DND-41 (cell line): Measurements from ENCODE around the gene OLFML1.

Experiments used
- EZH2 ChIP-seq: IDR thresholded peaks from 3 replicates; pipeline ENCODE4 v1.6.1; 2012; ENCODE audit warnings: borderline replicate concordance, low read depth, mild to moderate bottlenecking, moderate library complexity, low read length, inconsistent platforms; ENCODE audit not compliant: severe bottlenecking
- TF ChIP-seq, protein P1 (sequence below): IDR thresholded peaks from 2 replicates; pipeline ENCODE4 v1.5.1; 2012; ENCODE audit warnings: borderline replicate concordance, low read length, moderate library complexity, mild to moderate bottlenecking; ENCODE audit not compliant: poor library complexity, severe bottlenecking; ENCODE audit errors: extremely low read depth

DNA sequence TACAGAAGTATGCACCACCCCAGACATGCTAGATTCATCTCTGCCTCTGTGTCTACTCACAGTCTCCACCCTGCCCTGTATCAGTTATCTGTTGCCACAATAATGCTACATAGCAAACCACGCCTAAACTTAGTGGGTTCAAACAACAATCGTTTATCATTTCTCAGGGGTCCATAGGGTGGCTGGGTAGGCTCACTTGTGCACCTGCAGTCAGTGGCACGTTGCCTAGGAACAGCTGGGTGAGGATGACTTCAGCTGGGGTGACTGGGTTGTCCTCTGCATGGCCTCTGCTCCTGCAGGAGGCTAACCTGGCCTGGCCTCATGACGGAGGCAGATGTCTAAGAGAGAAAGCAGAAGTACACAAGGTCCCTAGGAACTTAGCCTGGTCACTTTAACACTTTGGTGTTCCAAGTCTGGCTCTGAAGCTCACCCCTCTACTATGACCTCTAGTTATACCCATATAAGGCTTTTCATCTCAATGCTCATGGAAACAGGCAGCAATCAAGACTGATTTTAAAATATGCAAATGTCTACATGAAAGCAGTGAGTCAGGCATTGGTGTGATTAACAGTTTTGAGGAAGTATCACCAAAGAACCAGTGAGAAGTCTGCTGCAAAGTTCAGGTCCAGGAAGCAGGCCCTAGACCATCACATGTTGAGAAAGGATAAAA, 10.7 kb downstream of the OLFML1 start:
- no peak for TF ChIP-seq EZH2
- TF ChIP-seq, protein P1, sequence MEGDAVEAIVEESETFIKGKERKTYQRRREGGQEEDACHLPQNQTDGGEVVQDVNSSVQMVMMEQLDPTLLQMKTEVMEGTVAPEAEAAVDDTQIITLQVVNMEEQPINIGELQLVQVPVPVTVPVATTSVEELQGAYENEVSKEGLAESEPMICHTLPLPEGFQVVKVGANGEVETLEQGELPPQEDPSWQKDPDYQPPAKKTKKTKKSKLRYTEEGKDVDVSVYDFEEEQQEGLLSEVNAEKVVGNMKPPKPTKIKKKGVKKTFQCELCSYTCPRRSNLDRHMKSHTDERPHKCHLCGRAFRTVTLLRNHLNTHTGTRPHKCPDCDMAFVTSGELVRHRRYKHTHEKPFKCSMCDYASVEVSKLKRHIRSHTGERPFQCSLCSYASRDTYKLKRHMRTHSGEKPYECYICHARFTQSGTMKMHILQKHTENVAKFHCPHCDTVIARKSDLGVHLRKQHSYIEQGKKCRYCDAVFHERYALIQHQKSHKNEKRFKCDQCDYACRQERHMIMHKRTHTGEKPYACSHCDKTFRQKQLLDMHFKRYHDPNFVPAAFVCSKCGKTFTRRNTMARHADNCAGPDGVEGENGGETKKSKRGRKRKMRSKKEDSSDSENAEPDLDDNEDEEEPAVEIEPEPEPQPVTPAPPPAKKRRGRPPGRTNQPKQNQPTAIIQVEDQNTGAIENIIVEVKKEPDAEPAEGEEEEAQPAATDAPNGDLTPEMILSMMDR: no peak
